Naive thymus-derived CD4-positive, alpha-beta T cell (primary cell): Measurements from ENCODE around the gene CHRNB2. TPM values are rescaled to one million over a fixed set of nuclear protein-coding genes. Genes with fewer than 3 reads are reported as not detected.
"Not testable (repeated sequence)": the region's sequence is repeated elsewhere in the genome, so short reads cannot be mapped to it uniquely, and the experiment has no call there.

Experiments
- ATAC-seq: fragments of 150-1000 bp; cut with Tn5 transposase; 2 replicates; pipeline ENCODE4 v1.10.0; 2021; ENCODE audit warnings: mild to moderate bottlenecking, moderate library complexity
- CTCF ChIA-PET: fragments of 350-600 bp; sonication (Branson Sonifier 250); formaldehyde crosslinking; loops from one replicate; lab custom pipeline; 2021; ENCODE audit warnings: antibody characterized with exemption; lab: Charles Lee
- POLR2A ChIA-PET: fragments of 350-600 bp; sonication (Branson Sonifier 250); formaldehyde crosslinking; loops from one replicate; lab custom pipeline; 2021; ENCODE audit warnings: antibody characterized with exemption, inconsistent platforms; lab: Charles Lee
- DNase-seq, 9 donors: peaks; one replicate each; pipeline versions ENCODE4 v3.0.0 to v3.0.0-alpha.2; 2020 to 2022; ENCODE audit warnings: mixed read lengths in 1 of 9
- H3K27ac ChIP-seq: one replicate; pipeline ENCODE4 v1.7.0; 2013; ENCODE audit warnings: mild to moderate bottlenecking, low read depth, low read length, moderate library complexity
- H3K27me3 ChIP-seq, 2 donors: one replicate each; pipeline ENCODE4 v1.7.0; 2013; ENCODE audit warnings: low read length in 2 of 2, mild to moderate bottlenecking in 2 of 2, moderate library complexity in 2 of 2; ENCODE audit not compliant: control insufficient read depth in 2 of 2, insufficient read depth in 2 of 2
- H3K36me3 ChIP-seq, 3 experiments: 1 replicate in 2 of 3; 2 replicates in 1 of 3; pipeline ENCODE4 v1.7.0; 2013; ENCODE audit warnings: low read length in 3 of 3, mild to moderate bottlenecking in 3 of 3, moderate library complexity in 1 of 3; ENCODE audit not compliant: insufficient read depth in 3 of 3, control insufficient read depth in 2 of 3
- H3K4me1 ChIP-seq, 2 donors: one replicate each; pipeline ENCODE4 v1.7.0; 2013; ENCODE audit warnings: low read length in 2 of 2, mild to moderate bottlenecking in 2 of 2, moderate library complexity in 1 of 2; ENCODE audit not compliant: control insufficient read depth in 2 of 2, insufficient read depth in 2 of 2
- H3K4me3 ChIP-seq: 2 replicates; pipeline ENCODE4 v1.7.0; 2013; ENCODE audit warnings: mild to moderate bottlenecking, low read length
- H3K9me3 ChIP-seq, 3 experiments: 1 replicate in 2 of 3; 2 replicates in 1 of 3; pipeline ENCODE4 v1.7.0; 2013; ENCODE audit warnings: low read length in 3 of 3; ENCODE audit not compliant: control insufficient read depth in 2 of 3
- H3K27ac Mint-ChIP-seq, 9 donors: one replicate each; pipeline ENCODE4 v1.8.0; 2020 to 2022; ENCODE audit warnings: mixed read lengths in 9 of 9, mild to moderate bottlenecking in 8 of 9, moderate library complexity in 5 of 9, inconsistent platforms in 2 of 9
- H3K27me3 Mint-ChIP-seq, 5 donors: one replicate each; pipeline ENCODE4 v1.8.0; 2021 to 2022; ENCODE audit warnings: mixed read lengths in 5 of 5, mild to moderate bottlenecking in 1 of 5
- H3K36me3 Mint-ChIP-seq, 5 donors: one replicate each; pipeline ENCODE4 v1.8.0; 2020 to 2022; ENCODE audit warnings: mixed read lengths in 5 of 5, mild to moderate bottlenecking in 3 of 5, inconsistent platforms in 1 of 5
- H3K4me1 Mint-ChIP-seq, 7 donors: one replicate each; pipeline ENCODE4 v1.8.0; 2020 to 2022; ENCODE audit warnings: mixed read lengths in 7 of 7, mild to moderate bottlenecking in 3 of 7, inconsistent platforms in 1 of 7
- H3K4me3 Mint-ChIP-seq, 10 donors: one replicate each; pipeline ENCODE4 v1.8.0; 2020 to 2022; ENCODE audit warnings: mild to moderate bottlenecking in 10 of 10, mixed read lengths in 10 of 10, moderate library complexity in 6 of 10, inconsistent platforms in 2 of 10
- H3K9me3 Mint-ChIP-seq, 11 donors: one replicate each; pipeline ENCODE4 v1.8.0; 2020 to 2022; ENCODE audit warnings: mixed read lengths in 11 of 11, mild to moderate bottlenecking in 4 of 11, inconsistent platforms in 1 of 11, moderate library complexity in 1 of 11
- intact Hi-C, 2 donors: fragments of 100-400 bp; cut with micrococcal nuclease; formaldehyde crosslinking; loops; one replicate each; pipeline ENCODE4 v1.15.1; 2023
- polyA plus RNA-seq, 2 donors: library from polyadenylated mRNA; unstranded; fragments of 300-500 nt; fragmentation: Illumina TruSeq; gene quantifications; one replicate each; pipeline ENCODE4 v1.2.3, GENCODE V29; 2021
- total RNA-seq, 6 experiments: library from RNA in 5 of 6; stranded (reverse) in 5 of 6; gene quantifications; 1 replicate in 5 of 6; 2 replicates in 1 of 6; pipeline ENCODE4 v1.2.3 and lab custom pipeline; 2021 to 2026

The CHRNB2 gene
- total and polyA plus RNA-seq, 7 experiments from 2014 or later, result not detected

GRCh38 chr1:154529308-154529707 lies 38.3 kb upstream of the CHRNB2 start:
- DNase-seq, result no peak
- no peak for ATAC-seq
- H3K27ac Mint-ChIP-seq, result no peak overlapping the region
- Histone ChIP-seq H3K9me3 (no peaks in the 10 kb centered on the region), H3K27me3 (no peaks in the 10 kb centered on the region), H3K4me1 (no peaks in the 10 kb centered on the region), H3K4me3 (no peak overlapping the region), H3K27ac (no peak overlapping the region), H3K36me3 (no peaks in the 10 kb centered on the region)
- ChIA-PET CTCF (interaction anchor here (0.7 kb wide), 1 partner anchor 44 kb away, joined by 3 read pairs; no protein-coding TSS in a partner anchor), POLR2A (interaction anchor here (0.7 kb wide), 1 partner anchor 1804 kb away, joined by 3 read pairs; no protein-coding TSS in a partner anchor)
- no peaks in the 10 kb centered on the region for H3K4me1 Mint-ChIP-seq
- peaks cover 0 to 1% (median 0%) of the 10 kb centered on the region in 11 donors for H3K9me3 Mint-ChIP-seq
- H3K27me3 Mint-ChIP-seq, result peaks cover 0 to 14% (median 0%) of the 10 kb centered on the region in 5 donors
- intact Hi-C loops, result no loop called here
- H3K36me3 Mint-ChIP-seq, result no peaks in the 10 kb centered on the region
- H3K4me3 Mint-ChIP-seq, result no peak overlapping the region

- POLR2A ChIA-PET, H3K9me3 ChIP-seq, H3K27ac Mint-ChIP-seq, H3K4me1 ChIP-seq, H3K9me3 Mint-ChIP-seq, H3K36me3 Mint-ChIP-seq, intact Hi-C loops, DNase-seq, H3K4me3 ChIP-seq, ATAC-seq, H3K4me1 Mint-ChIP-seq, CTCF ChIA-PET, H3K27ac ChIP-seq, H3K36me3 ChIP-seq, H3K4me3 Mint-ChIP-seq, H3K27me3 ChIP-seq: not testable (repeated sequence)
- peaks cover 0 to 18% (median 4%) of the 10 kb centered on the region in 5 donors for H3K27me3 Mint-ChIP-seq
Observed at GRCh38 chr1:154531950-154532349, 35.6 kb upstream of the CHRNB2 start.

- peaks cover 0 to 24% (median 4%) of the 10 kb centered on the region in 5 donors for H3K27me3 Mint-ChIP-seq
- H3K4me1 Mint-ChIP-seq, result no peaks in the 10 kb centered on the region
- CTCF ChIA-PET, result no interaction called here
- H3K27ac Mint-ChIP-seq, result no peak overlapping the region
- Histone ChIP-seq H3K4me1 (no peaks in the 10 kb centered on the region), H3K36me3 (no peaks in the 10 kb centered on the region), H3K27ac (no peak overlapping the region), H3K27me3 (no peaks in the 10 kb centered on the region), H3K9me3 (no peaks in the 10 kb centered on the region), H3K4me3 (no peak overlapping the region)
- no peak overlapping the region for H3K4me3 Mint-ChIP-seq
- no peaks in the 10 kb centered on the region for H3K36me3 Mint-ChIP-seq
- peaks cover 0 to 5% (median 0%) of the 10 kb centered on the region in 11 donors for H3K9me3 Mint-ChIP-seq
- ATAC-seq (no peak), DNase-seq (no peak)
- intact Hi-C loops, result no loop called here
- POLR2A ChIA-PET, result no interaction called here
Observed at GRCh38 chr1:154533952-154534844, 33.4 kb upstream of the CHRNB2 start.

- Histone ChIP-seq H3K4me3 (no peak overlapping the region), H3K27me3 (no peaks in the 10 kb centered on the region), H3K27ac (no peak overlapping the region), H3K9me3 (no peaks in the 10 kb centered on the region), H3K4me1 (no peaks in the 10 kb centered on the region), H3K36me3 (no peaks in the 10 kb centered on the region)
- H3K36me3 Mint-ChIP-seq, result no peaks in the 10 kb centered on the region
- H3K27ac Mint-ChIP-seq, result no peak overlapping the region
- intact Hi-C loops, result no loop called here
- POLR2A ChIA-PET, result interaction anchor here (0.5 kb wide), 1 partner anchor 143 kb away, joined by 5 read pairs; no protein-coding TSS in a partner anchor
- H3K4me3 Mint-ChIP-seq, result no peak overlapping the region
- DNase-seq (no peak), ATAC-seq (no peak)
- no peaks in the 10 kb centered on the region for H3K4me1 Mint-ChIP-seq
- peaks cover 0 to 33% (median 4%) of the 10 kb centered on the region in 5 donors for H3K27me3 Mint-ChIP-seq
- CTCF ChIA-PET, result no interaction called here
- peaks cover 0 to 5% (median 0%) of the 10 kb centered on the region in 11 donors for H3K9me3 Mint-ChIP-seq
Observed at GRCh38 chr1:154536570-154536969, 31.0 kb upstream of the CHRNB2 start.

GRCh38 chr1:154539486-154540483 lies 27.8 kb upstream of the CHRNB2 start:
- H3K4me3 Mint-ChIP-seq, result no peak overlapping the region
- no peak overlapping the region for H3K4me3 ChIP-seq
- ChIA-PET CTCF (no interaction called here), POLR2A (no interaction called here)
- no peak overlapping the region for H3K27ac ChIP-seq
- H3K9me3 ChIP-seq, result no peaks in the 10 kb centered on the region
- no peaks in the 10 kb centered on the region for H3K4me1 ChIP-seq
- ATAC-seq, result no peak
- H3K4me1 Mint-ChIP-seq, result no peaks in the 10 kb centered on the region
- DNase-seq, result no peak
- no peak overlapping the region for H3K27ac Mint-ChIP-seq
- intact Hi-C loops, result no loop called here
- H3K36me3 ChIP-seq, result no peaks in the 10 kb centered on the region
- H3K36me3 Mint-ChIP-seq, result no peaks in the 10 kb centered on the region
- peaks cover 0 to 5% (median 0%) of the 10 kb centered on the region in 11 donors for H3K9me3 Mint-ChIP-seq
- no peaks in the 10 kb centered on the region for H3K27me3 ChIP-seq
- H3K27me3 Mint-ChIP-seq, result peaks cover 0 to 37% (median 4%) of the 10 kb centered on the region in 5 donors

- Mint-ChIP-seq H3K4me1 (no peaks in the 10 kb centered on the region), H3K4me3 (no peak overlapping the region), H3K27ac (no peak overlapping the region), H3K36me3 (no peaks in the 10 kb centered on the region), H3K9me3 (no peaks in the 10 kb centered on the region), H3K27me3 (peaks cover 0 to 32% (median 0%) of the 10 kb centered on the region in 5 donors)
- H3K9me3 ChIP-seq, result no peaks in the 10 kb centered on the region
- intact Hi-C loops, result no loop called here
- DNase-seq, result no peak
- H3K27me3 ChIP-seq, result no peaks in the 10 kb centered on the region
- no peak overlapping the region for H3K4me3 ChIP-seq
- H3K27ac ChIP-seq, result no peak overlapping the region
- no peak for ATAC-seq
- no peaks in the 10 kb centered on the region for H3K4me1 ChIP-seq
- ChIA-PET CTCF (interaction anchor here (1.2 kb wide), 1 partner anchor 56 kb away, joined by 3 read pairs; no protein-coding TSS in a partner anchor), POLR2A (no interaction called here)
- H3K36me3 ChIP-seq, result no peaks in the 10 kb centered on the region
Observed at GRCh38 chr1:154541231-154541630, 26.3 kb upstream of the CHRNB2 start.
